Liver (tissue), 9 donors: ENCODE measurements around the gene FADS3. TPM values are rescaled to one million over a fixed set of nuclear protein-coding genes. Genes with fewer than 3 reads are reported as not detected.

ENCODE experiments used
- DNase-seq: peaks from one replicate; pipeline ENCODE4 v3.0.0-alpha.2; 2017; ENCODE audit warnings: low spot score
- H3K27ac ChIP-seq, 2 donors: one replicate each; pipeline ENCODE4 v1.7.0; 2013; ENCODE audit warnings: inconsistent platforms in 2 of 2, low read length in 2 of 2, control low read depth in 1 of 2, low read depth in 1 of 2, mild to moderate bottlenecking in 1 of 2
- H3K27me3 ChIP-seq, 4 donors: one replicate each; pipeline versions ENCODE4 v1.6.1 to v1.7.0; 2013; ENCODE audit warnings: low read length in 3 of 4, inconsistent platforms in 1 of 4, mild to moderate bottlenecking in 1 of 4, moderate library complexity in 1 of 4; ENCODE audit not compliant: control insufficient read depth in 4 of 4, insufficient read depth in 4 of 4
- H3K36me3 ChIP-seq, 4 donors: one replicate each; pipeline versions ENCODE4 v1.6.1 to v1.7.0; 2013; ENCODE audit warnings: low read length in 3 of 4, mild to moderate bottlenecking in 3 of 4, low read depth in 1 of 4, moderate library complexity in 1 of 4; ENCODE audit not compliant: control insufficient read depth in 4 of 4, insufficient read depth in 3 of 4
- H3K4me1 ChIP-seq, 4 donors: one replicate each; pipeline versions ENCODE4 v1.6.1 to v1.7.0; 2013; ENCODE audit warnings: low read length in 3 of 4, mild to moderate bottlenecking in 3 of 4, moderate library complexity in 1 of 4; ENCODE audit not compliant: control insufficient read depth in 4 of 4, insufficient read depth in 4 of 4
- H3K4me3 ChIP-seq, 3 donors: one replicate each; pipeline versions ENCODE4 v1.6.1 to v1.7.0; 2013; ENCODE audit warnings: low read length in 3 of 3, control low read depth in 1 of 3, low read depth in 1 of 3, mild to moderate bottlenecking in 1 of 3
- H3K9ac ChIP-seq, 2 donors: one replicate each; pipeline ENCODE4 v1.7.0; 2013; ENCODE audit warnings: low read length in 2 of 2, mild to moderate bottlenecking in 2 of 2, moderate library complexity in 2 of 2, control low read depth in 1 of 2, low read depth in 1 of 2
- H3K9me3 ChIP-seq, 4 donors: one replicate each; pipeline versions ENCODE4 v1.6.1 to v1.7.0; 2013; ENCODE audit warnings: low read length in 3 of 4; ENCODE audit not compliant: control insufficient read depth in 4 of 4
- FOXA1 ChIP-seq: IDR thresholded peaks from 2 replicates; pipeline ENCODE4 v1.6.1; 2016; ENCODE audit warnings: antibody characterized with exemption
- FOXA2 ChIP-seq: IDR thresholded peaks from 2 replicates; pipeline ENCODE4 v1.6.1; 2016; ENCODE audit warnings: antibody characterized with exemption
- GABPA ChIP-seq, 2 donors: IDR thresholded peaks in 1 of 2; conservative IDR thresholded peaks in 1 of 2; 2 replicates each; pipeline ENCODE4 v1.6.1; 2016; ENCODE audit warnings: antibody characterized with exemption in 2 of 2, mild to moderate bottlenecking in 1 of 2, moderate library complexity in 1 of 2
- HNF4A ChIP-seq, 2 donors: conservative IDR thresholded peaks; 2 replicates each; pipeline ENCODE4 v1.6.1; 2016; ENCODE audit warnings: antibody characterized with exemption in 2 of 2, mild to moderate bottlenecking in 2 of 2
- JUND ChIP-seq, 2 donors: IDR thresholded peaks; 2 replicates each; pipeline ENCODE4 v1.6.1; 2016; ENCODE audit warnings: antibody characterized with exemption in 2 of 2
- NR2F2 ChIP-seq: IDR thresholded peaks from 2 replicates; pipeline ENCODE4 v1.6.1; 2016; ENCODE audit warnings: antibody characterized with exemption
- RAD21 ChIP-seq, 2 donors: IDR thresholded peaks; 2 replicates each; pipeline ENCODE4 v1.6.1; 2016; ENCODE audit warnings: antibody characterized with exemption in 2 of 2, mild to moderate bottlenecking in 2 of 2
- SP1 ChIP-seq: IDR thresholded peaks from 2 replicates; pipeline ENCODE4 v1.6.1; 2018; ENCODE audit warnings: antibody characterized with exemption, mild to moderate bottlenecking
- TAF1 ChIP-seq: conservative IDR thresholded peaks from 2 replicates; pipeline ENCODE4 v1.6.1; 2016; ENCODE audit warnings: antibody characterized with exemption, mild to moderate bottlenecking
- YY1 ChIP-seq: IDR thresholded peaks from 2 replicates; pipeline ENCODE4 v1.6.1; 2016; ENCODE audit warnings: antibody characterized with exemption, mild to moderate bottlenecking
- WGBS: extraction: QIAGEN DNeasy Blood & Tissue Kit; methylation state at CpG from one replicate; pipeline ENCODE4 v1.1.7; 2013; 5-methylcytosine and 5-hydroxymethylcytosine counted together
- polyA plus RNA-seq, 2 donors: library from polyadenylated mRNA; stranded (reverse) in 1 of 2; unstranded in 1 of 2; fragments of 200-250 nt in 1 of 2; fragments of >200 nt in 1 of 2; fragmentation: Nextera tagmentation in 1 of 2; extraction: Ambion mirVana in 1 of 2; gene quantifications; one replicate each; pipeline versions ENCODE4 v1.2.1 to v1.2.3, GENCODE V29; 2013 to 2015
- total RNA-seq, 2 donors: library from RNA; depleted of rRNA; stranded (reverse); fragments of >200 nt; gene quantifications; one replicate each; pipeline ENCODE4 v1.2.3, GENCODE V29; 2014
- TF ChIP-seq, protein P1 (sequence below): IDR thresholded peaks from 2 replicates; pipeline ENCODE4 v1.6.1; 2016; ENCODE audit warnings: antibody characterized with exemption
- TF ChIP-seq, protein P2 (sequence below): IDR thresholded peaks from 2 replicates; pipeline ENCODE4 v1.6.1; 2016; ENCODE audit warnings: antibody characterized with exemption
- TF ChIP-seq, protein P3 (sequence below): IDR thresholded peaks from 2 replicates; pipeline ENCODE4 v1.6.1; 2016; ENCODE audit warnings: antibody characterized with exemption
- TF ChIP-seq, protein P4 (sequence below): IDR thresholded peaks from 2 replicates; pipeline ENCODE4 v1.6.1; 2016; ENCODE audit warnings: antibody characterized with exemption, mild to moderate bottlenecking
- donor health status: healthy.
- donor health status: healthy.
- donor health status: healthy.
- donor health status: healthy.
- donor health status: healthy.

FADS3 gene
- total and polyA plus RNA-seq, 4 donors = 8.3 to 13.6 (median 10.3) TPM

DNA sequence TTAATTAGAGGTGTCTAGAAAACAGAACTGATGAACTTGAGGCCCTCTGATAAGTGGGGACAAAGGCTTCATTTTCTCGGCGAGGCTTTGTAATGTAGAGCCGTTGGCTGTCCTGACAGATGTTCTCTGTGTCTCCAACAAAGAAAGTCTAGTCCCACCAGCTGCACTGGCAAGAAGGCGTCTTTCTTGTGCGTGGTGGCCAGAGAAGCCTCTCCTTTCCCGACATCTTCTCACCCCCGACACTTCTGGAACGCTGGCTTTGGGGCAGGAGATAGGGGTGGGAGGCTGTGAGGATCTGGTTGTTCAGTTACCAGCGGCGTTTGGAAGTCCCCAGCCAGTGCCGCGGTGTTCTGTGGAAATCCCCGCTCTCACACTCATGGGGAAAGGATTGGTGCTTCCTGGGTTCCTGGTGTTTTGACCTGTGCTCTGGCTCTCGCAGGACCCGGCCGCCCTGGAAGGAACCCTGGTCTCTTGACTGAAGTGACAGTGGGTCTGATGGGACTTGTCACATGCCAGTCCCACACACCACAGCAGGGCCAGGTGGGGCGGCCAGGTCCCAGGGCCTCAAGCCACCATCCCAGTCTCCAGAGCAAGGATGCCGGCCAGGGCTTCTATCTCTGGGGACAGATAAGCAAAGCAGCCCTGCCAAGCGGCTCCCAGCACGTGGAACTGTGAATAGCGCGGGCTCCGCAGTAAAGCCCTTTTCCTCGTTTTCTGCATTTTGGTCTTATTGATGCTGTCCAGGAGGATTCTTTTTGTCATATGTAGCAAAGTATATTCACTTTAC, 40.0 kb downstream of the FADS3 start:
- H3K9ac ChIP-seq = no peak overlapping the region
- no peak for DNase-seq
- H3K27ac ChIP-seq = no peak overlapping the region
- no peak for TF ChIP-seq HNF4A (conservative IDR thresholded peaks at IDR 0.05)
- no peak for TF ChIP-seq JUND (IDR thresholded peaks at IDR 0.05)
- TF ChIP-seq RAD21 (IDR thresholded peaks at IDR 0.05) = no peak
- TF ChIP-seq, protein P1, sequence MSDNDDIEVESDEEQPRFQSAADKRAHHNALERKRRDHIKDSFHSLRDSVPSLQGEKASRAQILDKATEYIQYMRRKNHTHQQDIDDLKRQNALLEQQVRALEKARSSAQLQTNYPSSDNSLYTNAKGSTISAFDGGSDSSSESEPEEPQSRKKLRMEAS = no peak
- TF ChIP-seq SP1 = no peak
- TF ChIP-seq FOXA1 = no peak
- TF ChIP-seq, protein P2, sequence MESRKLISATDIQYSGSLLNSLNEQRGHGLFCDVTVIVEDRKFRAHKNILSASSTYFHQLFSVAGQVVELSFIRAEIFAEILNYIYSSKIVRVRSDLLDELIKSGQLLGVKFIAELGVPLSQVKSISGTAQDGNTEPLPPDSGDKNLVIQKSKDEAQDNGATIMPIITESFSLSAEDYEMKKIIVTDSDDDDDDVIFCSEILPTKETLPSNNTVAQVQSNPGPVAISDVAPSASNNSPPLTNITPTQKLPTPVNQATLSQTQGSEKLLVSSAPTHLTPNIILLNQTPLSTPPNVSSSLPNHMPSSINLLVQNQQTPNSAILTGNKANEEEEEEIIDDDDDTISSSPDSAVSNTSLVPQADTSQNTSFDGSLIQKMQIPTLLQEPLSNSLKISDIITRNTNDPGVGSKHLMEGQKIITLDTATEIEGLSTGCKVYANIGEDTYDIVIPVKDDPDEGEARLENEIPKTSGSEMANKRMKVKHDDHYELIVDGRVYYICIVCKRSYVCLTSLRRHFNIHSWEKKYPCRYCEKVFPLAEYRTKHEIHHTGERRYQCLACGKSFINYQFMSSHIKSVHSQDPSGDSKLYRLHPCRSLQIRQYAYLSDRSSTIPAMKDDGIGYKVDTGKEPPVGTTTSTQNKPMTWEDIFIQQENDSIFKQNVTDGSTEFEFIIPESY = no peak
- TF ChIP-seq TAF1 = no peak
- TF ChIP-seq GABPA (IDR thresholded peaks at IDR 0.05 in 1 of 2, conservative IDR thresholded peaks at IDR 0.05 in 1 of 2) = no peak
- TF ChIP-seq NR2F2 = no peak
- TF ChIP-seq, protein P3, sequence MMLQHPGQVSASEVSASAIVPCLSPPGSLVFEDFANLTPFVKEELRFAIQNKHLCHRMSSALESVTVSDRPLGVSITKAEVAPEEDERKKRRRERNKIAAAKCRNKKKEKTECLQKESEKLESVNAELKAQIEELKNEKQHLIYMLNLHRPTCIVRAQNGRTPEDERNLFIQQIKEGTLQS = no peak
- TF ChIP-seq FOXA2 = no peak
- TF ChIP-seq YY1 = no peak
- TF ChIP-seq, protein P4, sequence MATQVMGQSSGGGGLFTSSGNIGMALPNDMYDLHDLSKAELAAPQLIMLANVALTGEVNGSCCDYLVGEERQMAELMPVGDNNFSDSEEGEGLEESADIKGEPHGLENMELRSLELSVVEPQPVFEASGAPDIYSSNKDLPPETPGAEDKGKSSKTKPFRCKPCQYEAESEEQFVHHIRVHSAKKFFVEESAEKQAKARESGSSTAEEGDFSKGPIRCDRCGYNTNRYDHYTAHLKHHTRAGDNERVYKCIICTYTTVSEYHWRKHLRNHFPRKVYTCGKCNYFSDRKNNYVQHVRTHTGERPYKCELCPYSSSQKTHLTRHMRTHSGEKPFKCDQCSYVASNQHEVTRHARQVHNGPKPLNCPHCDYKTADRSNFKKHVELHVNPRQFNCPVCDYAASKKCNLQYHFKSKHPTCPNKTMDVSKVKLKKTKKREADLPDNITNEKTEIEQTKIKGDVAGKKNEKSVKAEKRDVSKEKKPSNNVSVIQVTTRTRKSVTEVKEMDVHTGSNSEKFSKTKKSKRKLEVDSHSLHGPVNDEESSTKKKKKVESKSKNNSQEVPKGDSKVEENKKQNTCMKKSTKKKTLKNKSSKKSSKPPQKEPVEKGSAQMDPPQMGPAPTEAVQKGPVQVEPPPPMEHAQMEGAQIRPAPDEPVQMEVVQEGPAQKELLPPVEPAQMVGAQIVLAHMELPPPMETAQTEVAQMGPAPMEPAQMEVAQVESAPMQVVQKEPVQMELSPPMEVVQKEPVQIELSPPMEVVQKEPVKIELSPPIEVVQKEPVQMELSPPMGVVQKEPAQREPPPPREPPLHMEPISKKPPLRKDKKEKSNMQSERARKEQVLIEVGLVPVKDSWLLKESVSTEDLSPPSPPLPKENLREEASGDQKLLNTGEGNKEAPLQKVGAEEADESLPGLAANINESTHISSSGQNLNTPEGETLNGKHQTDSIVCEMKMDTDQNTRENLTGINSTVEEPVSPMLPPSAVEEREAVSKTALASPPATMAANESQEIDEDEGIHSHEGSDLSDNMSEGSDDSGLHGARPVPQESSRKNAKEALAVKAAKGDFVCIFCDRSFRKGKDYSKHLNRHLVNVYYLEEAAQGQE = no peak
- peaks cover 4 to 33% (median 22%) of the 10 kb centered on the region in 4 donors for H3K36me3 ChIP-seq
- peaks cover 0 to 3% (median 0%) of the 10 kb centered on the region in 4 donors for H3K4me1 ChIP-seq
- H3K9me3 ChIP-seq = no peaks in the 10 kb centered on the region
- H3K27me3 ChIP-seq = no peaks in the 10 kb centered on the region
- WGBS = 89% methylated on average over 24 of the region's 24 CpGs
- no peak overlapping the region for H3K4me3 ChIP-seq

DNA sequence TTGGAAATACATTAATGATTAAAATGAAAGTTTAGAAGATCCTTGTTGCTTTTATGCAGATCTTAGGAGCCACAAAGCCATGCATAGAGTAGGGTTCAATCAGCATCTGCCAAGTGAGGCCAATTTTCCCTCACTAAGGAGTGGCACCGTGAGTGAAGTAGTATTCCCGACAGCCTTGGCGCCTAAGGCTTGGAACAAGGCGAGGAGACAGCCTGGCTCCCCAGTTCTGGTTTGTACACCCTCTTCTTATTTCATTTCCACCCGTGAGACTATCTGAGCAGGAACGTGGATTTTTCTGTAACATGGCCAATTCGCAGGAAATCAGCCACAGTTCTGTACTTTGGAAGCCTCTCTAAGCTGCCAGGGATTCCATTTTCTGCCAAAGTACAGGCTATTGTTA, 40.7 kb downstream of the FADS3 start:
- WGBS = 76% methylated on average over 7 of the region's 7 CpGs
- Histone ChIP-seq H3K27me3 (no peaks in the 10 kb centered on the region), H3K4me3 (no peak overlapping the region), H3K27ac (no peak overlapping the region), H3K4me1 (peaks cover 0 to 8% (median under 1%) of the 10 kb centered on the region in 4 donors), H3K36me3 (peaks cover 4 to 33% (median 22%) of the 10 kb centered on the region in 4 donors), H3K9me3 (no peaks in the 10 kb centered on the region), H3K9ac (no peak overlapping the region)
- TF ChIP-seq, protein P1 = no peak
- no peak for TF ChIP-seq FOXA1
- DNase-seq = no peak
